H4 (cell line): ENCODE results near the gene SRPK2. TPM values are rescaled to one million over a fixed set of nuclear protein-coding genes. Genes with fewer than 3 reads are reported as not detected.
"Not testable (repeated sequence)": the region's sequence is repeated elsewhere in the genome, so short reads cannot be mapped to it uniquely, and the experiment has no call there.

Source experiments
- DNase-seq: peaks from one replicate; pipeline ENCODE4 v3.0.0-alpha.2; 2015; ENCODE audit warnings: low spot score
- total RNA-seq: library from RNA; depleted of rRNA; stranded (reverse); fragments of >200 nt; shearing (Covaris generic); gene quantifications from 2 replicates; pipeline ENCODE4 v1.2.3, GENCODE V29; 2014

SRPK2 gene
- total RNA-seq, 1 experiment from 2014 or later, result 44.0 TPM

- DNase-seq, result peak; percentile 93
Measured at GRCh38 chr7:105304040-105304895, 84.5 kb downstream of the SRPK2 start.

- not testable (repeated sequence) for DNase-seq
Measured at GRCh38 chr7:105300587-105300986, 88.1 kb downstream of the SRPK2 start.

- no peak for DNase-seq
Measured at GRCh38 chr7:105298439-105298894, 90.3 kb downstream of the SRPK2 start.

GRCh38 chr7:105297985-105298384 is 90.7 kb downstream of the SRPK2 start:
- no peak for DNase-seq

GRCh38 chr7:105297309-105297708 is 91.4 kb downstream of the SRPK2 start:
- no peak for DNase-seq

GRCh38 chr7:105296491-105296890 is 92.2 kb downstream of the SRPK2 start:
- no peak for DNase-seq

GRCh38 chr7:105295596-105296352 is 92.9 kb downstream of the SRPK2 start:
- no peak for DNase-seq

GRCh38 chr7:105294482-105294881 is 94.2 kb downstream of the SRPK2 start:
- DNase-seq, result not testable (repeated sequence)

- no peak for DNase-seq
Measured at GRCh38 chr7:105289704-105290103, 99.0 kb downstream of the SRPK2 start.

- no peak for DNase-seq
Measured at GRCh38 chr7:105286441-105286840, 102.3 kb downstream of the SRPK2 start.

GRCh38 chr7:105285118-105285874 is 103.4 kb downstream of the SRPK2 start:
- no peak for DNase-seq

- DNase-seq, result no peak
Measured at GRCh38 chr7:105284014-105284413, 104.7 kb downstream of the SRPK2 start.

- no peak for DNase-seq
Measured at GRCh38 chr7:105281966-105282365, 106.8 kb downstream of the SRPK2 start.

- no peak for DNase-seq
Measured at GRCh38 chr7:105279688-105280007, 109.1 kb downstream of the SRPK2 start.

- DNase-seq, result no peak
Measured at GRCh38 chr7:105278973-105279687, 109.6 kb downstream of the SRPK2 start.

- no peak for DNase-seq
Measured at GRCh38 chr7:105278565-105278964, 110.2 kb downstream of the SRPK2 start.

GRCh38 chr7:105277341-105277740 is 111.4 kb downstream of the SRPK2 start:
- no peak for DNase-seq

GRCh38 chr7:105270117-105270516 is 118.6 kb downstream of the SRPK2 start:
- no peak for DNase-seq

- no peak for DNase-seq
Measured at GRCh38 chr7:105269397-105269796, 119.3 kb downstream of the SRPK2 start.

GRCh38 chr7:105268511-105269392 is 120.0 kb downstream of the SRPK2 start:
- peak; percentile 39 for DNase-seq

- peak; percentile 58 for DNase-seq
Measured at GRCh38 chr7:105268056-105268455, 120.7 kb downstream of the SRPK2 start.
